ENCODE measurements around the gene TRPM1.

- no peak for TF ChIP-seq GATA3 (IDR thresholded peaks at IDR 0.05; ENCODE audit: low read depth, low read length)
- TF ChIP-seq GATA2 (IDR thresholded peaks at IDR 0.05; ENCODE audit: low read depth, low read length) = no peak
Measured at GRCh38 chr15:31004220-31004733, 97.2 kb downstream of the TRPM1 start.
